Astrocyte (in vitro differentiated cells and primary cell): ENCODE results near the gene OSR1. TPM values are rescaled to one million over a fixed set of nuclear protein-coding genes. Genes with fewer than 3 reads are reported as not detected.

ENCODE experiments used
- DNase-seq: peaks from one replicate; pipeline ENCODE4 v3.0.0-alpha.2; 2010; ENCODE audit warnings: low read depth
- FAIRE-seq: peaks from 2 replicates; lab custom pipeline; 2011; peaks lifted over from hg19 to GRCh38; lab: Jason Lieb, UNC
- H2AFZ ChIP-seq: 2 replicates; pipeline ENCODE4 v1.6.0; 2012; ENCODE audit warnings: low read depth, low read length, inconsistent platforms
- H3K27ac ChIP-seq: 2 replicates; pipeline ENCODE4 v1.5.1; 2011; ENCODE audit warnings: low read depth, low read length, inconsistent platforms
- H3K27me3 ChIP-seq: 2 replicates; pipeline ENCODE4 v1.6.0; 2011; ENCODE audit warnings: low read length, inconsistent platforms; ENCODE audit not compliant: insufficient read depth
- H3K36me3 ChIP-seq: 2 replicates; pipeline ENCODE4 v1.5.1; 2011; ENCODE audit warnings: low read length, inconsistent platforms; ENCODE audit not compliant: insufficient read depth
- H3K4me1 ChIP-seq: 2 replicates; pipeline ENCODE4 v1.5.1; 2011; ENCODE audit warnings: low read length, inconsistent platforms; ENCODE audit not compliant: insufficient read depth
- H3K4me2 ChIP-seq: 2 replicates; pipeline ENCODE4 v1.6.0; 2012; ENCODE audit warnings: low read length, inconsistent platforms
- H3K4me3 ChIP-seq: 2 replicates; pipeline ENCODE4 v1.5.1; 2011; ENCODE audit warnings: low read depth, mild to moderate bottlenecking, low read length, inconsistent platforms; ENCODE audit not compliant: insufficient read depth
- H3K79me2 ChIP-seq: 2 replicates; pipeline ENCODE4 v1.6.0; 2012; ENCODE audit warnings: mild to moderate bottlenecking, low read length, inconsistent platforms; ENCODE audit not compliant: insufficient read depth
- H3K9ac ChIP-seq: 2 replicates; pipeline ENCODE4 v1.6.0; 2012; ENCODE audit warnings: mild to moderate bottlenecking, low read length, inconsistent platforms
- H3K9me3 ChIP-seq: 2 replicates; pipeline ENCODE4 v1.5.1; 2012; ENCODE audit warnings: low read depth, mild to moderate bottlenecking, low read length, inconsistent platforms; ENCODE audit not compliant: insufficient read depth
- H4K20me1 ChIP-seq: 2 replicates; pipeline ENCODE4 v1.6.0; 2012; ENCODE audit warnings: low read length, inconsistent platforms; ENCODE audit not compliant: insufficient read depth
- H3K27ac Mint-ChIP-seq: one replicate; pipeline ENCODE4 v1.8.0; 2021; ENCODE audit warnings: mild to moderate bottlenecking, mixed read lengths; ENCODE audit not compliant: unreplicated experiment
- H3K27me3 Mint-ChIP-seq: one replicate; pipeline ENCODE4 v1.8.0; 2021; ENCODE audit warnings: low read depth, mixed read lengths; ENCODE audit not compliant: unreplicated experiment
- H3K36me3 Mint-ChIP-seq: one replicate; pipeline ENCODE4 v1.8.0; 2021; ENCODE audit warnings: low read depth, mixed read lengths; ENCODE audit not compliant: unreplicated experiment
- H3K4me1 Mint-ChIP-seq: one replicate; pipeline ENCODE4 v1.8.0; 2021; ENCODE audit warnings: low read depth, mixed read lengths; ENCODE audit not compliant: unreplicated experiment
- H3K4me3 Mint-ChIP-seq: one replicate; pipeline ENCODE4 v1.8.0; 2021; ENCODE audit warnings: mild to moderate bottlenecking, moderate library complexity, mixed read lengths; ENCODE audit not compliant: unreplicated experiment
- H3K9me3 Mint-ChIP-seq: one replicate; pipeline ENCODE4 v1.8.0; 2021; ENCODE audit warnings: mild to moderate bottlenecking, mixed read lengths; ENCODE audit not compliant: unreplicated experiment
- CTCF ChIP-seq: IDR thresholded peaks from 2 replicates; pipeline ENCODE4 v1.5.1; 2011; ENCODE audit warnings: low read depth, mild to moderate bottlenecking, inconsistent platforms, low read length, moderate library complexity; ENCODE audit not compliant: insufficient read depth
- EZH2 ChIP-seq: IDR thresholded peaks from 2 replicates; pipeline ENCODE4 v1.6.1; 2012; ENCODE audit warnings: mild to moderate bottlenecking, low read length, inconsistent platforms; ENCODE audit not compliant: insufficient read depth
- total RNA-seq: library from RNA; stranded (reverse); gene quantifications from 2 replicates; pipeline ENCODE4 v1.2.1, GENCODE V29; 2021

The OSR1 gene
- total RNA-seq, 1 donor from 2014 or later, result 1.0 TPM

GRCh38 chr2:19346983-19347618 is 11.3 kb downstream of the OSR1 start:
- Histone ChIP-seq H4K20me1 (no peaks in the 10 kb centered on the region), H3K79me2 (peaks cover 12% of the 10 kb centered on the region), H3K27me3 (peaks cover 10% of the 10 kb centered on the region), H3K9me3 (no peaks in the 10 kb centered on the region), H3K4me1 (peaks cover 13% of the 10 kb centered on the region), H2AFZ (peak overlapping the region; percentile 92), H3K4me2 (peak overlapping the region; percentile 89), H3K9ac (peak overlapping the region; percentile 96), H3K36me3 (no peaks in the 10 kb centered on the region), H3K27ac (peak overlapping the region; percentile 93), H3K4me3 (peak overlapping the region; percentile 89)
- H3K36me3 Mint-ChIP-seq, result peaks cover 3% of the 10 kb centered on the region
- peak overlapping the region; percentile 97 for H3K4me3 Mint-ChIP-seq
- H3K4me1 Mint-ChIP-seq, result peaks cover 6% of the 10 kb centered on the region
- TF ChIP-seq EZH2 (no peak), CTCF (no peak)
- H3K27ac Mint-ChIP-seq, result peak overlapping the region; percentile 98
- H3K27me3 Mint-ChIP-seq, result peaks cover 20% of the 10 kb centered on the region
- peaks cover under 1% of the 10 kb centered on the region for H3K9me3 Mint-ChIP-seq
- DNase-seq, result no peak
- FAIRE-seq, result no peak

- H3K4me1 Mint-ChIP-seq, result peaks cover 6% of the 10 kb centered on the region
- H3K27me3 ChIP-seq, result no peaks in the 10 kb centered on the region
These were observed 20.7 kb downstream of the OSR1 start for GRCh38 chr2:19337742-19338141.

More at GRCh38 chr2:19337742-19338141, 20.7 kb downstream of the OSR1 start:
- H2AFZ ChIP-seq, result no peak overlapping the region
- no peaks in the 10 kb centered on the region for H3K4me1 ChIP-seq
- H3K4me3 Mint-ChIP-seq, result no peak overlapping the region
- DNase-seq (no peak), FAIRE-seq (no peak)
- no peaks in the 10 kb centered on the region for H3K9me3 Mint-ChIP-seq
- no peaks in the 10 kb centered on the region for H3K36me3 ChIP-seq
- TF ChIP-seq CTCF (no peak), EZH2 (no peak)
- H3K4me2 ChIP-seq, result no peak overlapping the region
- no peaks in the 10 kb centered on the region for H3K79me2 ChIP-seq
- H3K27ac ChIP-seq, result no peak overlapping the region
- no peak overlapping the region for H3K27ac Mint-ChIP-seq
- H4K20me1 ChIP-seq, result no peaks in the 10 kb centered on the region
- no peaks in the 10 kb centered on the region for H3K9me3 ChIP-seq
- no peak overlapping the region for H3K9ac ChIP-seq
- no peak overlapping the region for H3K4me3 ChIP-seq
- H3K27me3 Mint-ChIP-seq, result no peaks in the 10 kb centered on the region
- peaks cover 3% of the 10 kb centered on the region for H3K36me3 Mint-ChIP-seq
